ENCODE data around the gene DPY19L3.
A peak's percentile ranks its signal among the peaks of the same experiment; 100 is the strongest.
"Not testable (repeated sequence)": the region's sequence is repeated elsewhere in the genome, so short reads cannot be mapped to it uniquely, and the experiment has no call there.

The DPY19L3 gene

GRCh38 chr19:32405431-32406160, at the start of gene DPY19L3:
Gene DPY19L3 (plus strand): TSS chr19:32405770. CDS start chr19:32408254, 2,484 bp downstream.
- DNase-seq (ENCODE audit: low read depth in 3 of 3, low spot score in 1 of 3), result peak; percentile 65 to 91 (median 78)

- no peak for DNase-seq (ENCODE audit: low read depth in 3 of 3, low spot score in 1 of 3)
Observed at GRCh38 chr19:32357720-32358119, 47.9 kb upstream of the DPY19L3 start.

GRCh38 chr19:32358321-32358720, 47.2 kb upstream of the DPY19L3 start:
- no peak for DNase-seq (ENCODE audit: low read depth in 3 of 3, low spot score in 1 of 3)

GRCh38 chr19:32359581-32359980, 46.0 kb upstream of the DPY19L3 start:
- DNase-seq (ENCODE audit: low read depth in 3 of 3, low spot score in 1 of 3), result no peak

- DNase-seq (ENCODE audit: low read depth in 3 of 3, low spot score in 1 of 3), result no peak
Observed at GRCh38 chr19:32361574-32362317, 43.8 kb upstream of the DPY19L3 start.

- DNase-seq (ENCODE audit: low read depth in 3 of 3, low spot score in 1 of 3), result no peak
Observed at GRCh38 chr19:32362318-32362691, 43.3 kb upstream of the DPY19L3 start.

- DNase-seq (ENCODE audit: low read depth in 3 of 3, low spot score in 1 of 3), result no peak
Observed at GRCh38 chr19:32363175-32363574, 42.4 kb upstream of the DPY19L3 start.

GRCh38 chr19:32363632-32364031, 41.9 kb upstream of the DPY19L3 start:
- no peak for DNase-seq (ENCODE audit: low read depth in 3 of 3, low spot score in 1 of 3)

- no peak for DNase-seq (ENCODE audit: low read depth in 3 of 3, low spot score in 1 of 3)
Observed at GRCh38 chr19:32364040-32364439, 41.5 kb upstream of the DPY19L3 start.

GRCh38 chr19:32367063-32367462, 38.5 kb upstream of the DPY19L3 start:
- no peak for DNase-seq (ENCODE audit: low read depth in 3 of 3, low spot score in 1 of 3)

- no peak for DNase-seq (ENCODE audit: low read depth in 3 of 3, low spot score in 1 of 3)
Observed at GRCh38 chr19:32367948-32368536, 37.5 kb upstream of the DPY19L3 start.

- DNase-seq (ENCODE audit: low read depth in 3 of 3, low spot score in 1 of 3), result no peak
Observed at GRCh38 chr19:32368787-32369186, 36.8 kb upstream of the DPY19L3 start.

- no peak for DNase-seq (ENCODE audit: low read depth in 3 of 3, low spot score in 1 of 3)
Observed at GRCh38 chr19:32372726-32373517, 32.6 kb upstream of the DPY19L3 start.

- no peak for DNase-seq (ENCODE audit: low read depth in 3 of 3, low spot score in 1 of 3)
Observed at GRCh38 chr19:32373585-32374295, 31.8 kb upstream of the DPY19L3 start.

GRCh38 chr19:32374362-32374761, 31.2 kb upstream of the DPY19L3 start:
- DNase-seq (ENCODE audit: low read depth in 3 of 3, low spot score in 1 of 3), result not testable (repeated sequence)

GRCh38 chr19:32377088-32377487, 28.5 kb upstream of the DPY19L3 start:
- not testable (repeated sequence) for DNase-seq (ENCODE audit: low read depth in 3 of 3, low spot score in 1 of 3)

- no peak for DNase-seq (ENCODE audit: low read depth in 3 of 3, low spot score in 1 of 3)
Observed at GRCh38 chr19:32380269-32380668, 25.3 kb upstream of the DPY19L3 start.

GRCh38 chr19:32387701-32388392, 17.7 kb upstream of the DPY19L3 start:
- DNase-seq (ENCODE audit: low read depth in 3 of 3, low spot score in 1 of 3), result no peak

- no peak for DNase-seq (ENCODE audit: low read depth in 3 of 3, low spot score in 1 of 3)
Observed at GRCh38 chr19:32388393-32388855, 17.1 kb upstream of the DPY19L3 start.

- DNase-seq (ENCODE audit: low read depth in 3 of 3, low spot score in 1 of 3), result no peak
Observed at GRCh38 chr19:32392901-32393300, 12.7 kb upstream of the DPY19L3 start.
